Measurements from ENCODE around the gene CISH. TPM values are rescaled to one million over a fixed set of nuclear protein-coding genes. Genes with fewer than 3 reads are reported as not detected.

The CISH gene
- total and polyA plus RNA-seq, 9 of the 15 experiments (the other 6 are each of a cell fraction or from before 2014, with no cell fraction given) = 1.7 to 47.7 (median 18.3) TPM

GRCh38 chr3:50568947-50569749, 42.4 kb downstream of the CISH start, which contains the start of gene HEMK1 (continued):
- TF ChIP-seq RNF219 (CRISPR knock-in tag; IDR thresholded peaks at IDR 0.05) (no peak), ZNF76 (CRISPR knock-in tag; IDR thresholded peaks at IDR 0.05; ENCODE audit: borderline replicate concordance) (no peak)
- TF ChIP-seq, protein P1, sequence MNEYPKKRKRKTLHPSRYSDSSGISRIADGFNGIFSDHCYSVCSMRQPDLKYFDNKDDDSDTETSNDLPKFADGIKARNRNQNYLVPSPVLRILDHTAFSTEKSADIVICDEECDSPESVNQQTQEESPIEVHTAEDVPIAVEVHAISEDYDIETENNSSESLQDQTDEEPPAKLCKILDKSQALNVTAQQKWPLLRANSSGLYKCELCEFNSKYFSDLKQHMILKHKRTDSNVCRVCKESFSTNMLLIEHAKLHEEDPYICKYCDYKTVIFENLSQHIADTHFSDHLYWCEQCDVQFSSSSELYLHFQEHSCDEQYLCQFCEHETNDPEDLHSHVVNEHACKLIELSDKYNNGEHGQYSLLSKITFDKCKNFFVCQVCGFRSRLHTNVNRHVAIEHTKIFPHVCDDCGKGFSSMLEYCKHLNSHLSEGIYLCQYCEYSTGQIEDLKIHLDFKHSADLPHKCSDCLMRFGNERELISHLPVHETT (CRISPR knock-in tag; conservative IDR thresholded peaks at IDR 0.05 in 1 of 2, IDR thresholded peaks at IDR 0.05 in 1 of 2) = peak in 1 of 2 experiments; percentile 90; a peak in 2 of 4 replicates
- TF ChIP-seq, protein P2, sequence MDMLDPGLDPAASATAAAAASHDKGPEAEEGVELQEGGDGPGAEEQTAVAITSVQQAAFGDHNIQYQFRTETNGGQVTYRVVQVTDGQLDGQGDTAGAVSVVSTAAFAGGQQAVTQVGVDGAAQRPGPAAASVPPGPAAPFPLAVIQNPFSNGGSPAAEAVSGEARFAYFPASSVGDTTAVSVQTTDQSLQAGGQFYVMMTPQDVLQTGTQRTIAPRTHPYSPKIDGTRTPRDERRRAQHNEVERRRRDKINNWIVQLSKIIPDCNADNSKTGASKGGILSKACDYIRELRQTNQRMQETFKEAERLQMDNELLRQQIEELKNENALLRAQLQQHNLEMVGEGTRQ (CRISPR knock-in tag; IDR thresholded peaks at IDR 0.05) = no peak

Data from K562 (cell line).